K562 (cell line): ENCODE results near the gene MLH1. TPM values are rescaled to one million over a fixed set of nuclear protein-coding genes. Genes with fewer than 3 reads are reported as not detected.

Experiments
- CCAR2 ChIP-seq: fragments of 200-400 bp; formaldehyde crosslinking; IDR thresholded peaks from 2 replicates; pipeline ENCODE4 v1.6.1; 2017; ENCODE audit warnings: mild to moderate bottlenecking, low read depth, low read length
- CEBPB ChIP-seq: fragments of 450-650 bp; IDR thresholded peaks from 2 replicates; pipeline ENCODE4 v1.6.1; 2016; ENCODE audit warnings: missing genetic modification characterization, missing compliant biosample characterization
- CEBPG ChIP-seq, 3 experiments: fragments of 200-800 bp in 1 of 3; sonication (Bioruptor generic) in 1 of 3; sonication (generic) in 1 of 3; formaldehyde crosslinking in 1 of 3; IDR thresholded peaks in 2 of 3; conservative IDR thresholded peaks in 1 of 3; 2 replicates each; pipeline versions ENCODE4 v1.6.1 to v1.8.0; 2016 to 2022; ENCODE audit warnings: missing compliant biosample characterization in 2 of 3, missing genetic modification characterization in 2 of 3, mild to moderate bottlenecking in 1 of 3, missing genetic modification reagents in 1 of 3
- EHMT2 ChIP-seq: fragments of 450-650 bp; IDR thresholded peaks from 2 replicates; pipeline ENCODE4 v1.6.1; 2018; ENCODE audit warnings: antibody characterized with exemption
- ELF1 ChIP-seq: fragments of 200-800 bp; sonication (Bioruptor generic); IDR thresholded peaks from 2 replicates; pipeline ENCODE4 v1.6.1; 2016; ENCODE audit warnings: missing genetic modification characterization, missing compliant biosample characterization
- GATA2 ChIP-seq: sonication (generic); formaldehyde crosslinking; IDR thresholded peaks from 2 replicates; pipeline ENCODE4 v1.4.0; 2020; ENCODE audit warnings: mild to moderate bottlenecking, missing genetic modification reagents
- HMGN3 ChIP-seq: IDR thresholded peaks from 2 replicates; pipeline ENCODE4 v1.6.1; 2011; ENCODE audit warnings: borderline replicate concordance, low read depth, mild to moderate bottlenecking, mixed read lengths, low read length; ENCODE audit not compliant: insufficient read length; ENCODE audit errors: extremely low read depth
- IRF2 ChIP-seq: sonication (generic); formaldehyde crosslinking; IDR thresholded peaks from 2 replicates; pipeline ENCODE4 v1.8.1; 2022; ENCODE audit warnings: mild to moderate bottlenecking, missing genetic modification reagents
- MAZ ChIP-seq, 2 experiments: fragments of 450-650 bp in 1 of 2; sonication (generic) in 1 of 2; formaldehyde crosslinking; IDR thresholded peaks in 1 of 2; conservative IDR thresholded peaks in 1 of 2; 2 replicates each; pipeline versions ENCODE4 v1.4.0 to v1.5.0; 2020; ENCODE audit warnings: mild to moderate bottlenecking in 1 of 2, missing genetic modification reagents in 1 of 2
- MCM2 ChIP-seq: fragments of 450-650 bp; IDR thresholded peaks from 2 replicates; pipeline ENCODE4 v1.6.1; 2017; ENCODE audit warnings: low read depth, mild to moderate bottlenecking
- NFIC ChIP-seq: fragments of 450-650 bp; IDR thresholded peaks from 2 replicates; pipeline ENCODE4 v1.6.1; 2017; ENCODE audit warnings: mild to moderate bottlenecking, inconsistent platforms
- NR2C2 ChIP-seq, 2 experiments: fragments of 200-800 bp in 1 of 2; sonication (Bioruptor generic) in 1 of 2; sonication (generic) in 1 of 2; formaldehyde crosslinking in 1 of 2; IDR thresholded peaks; 2 replicates each; pipeline versions ENCODE4 v1.6.1 to v1.8.0; 2016 to 2022; ENCODE audit warnings: mild to moderate bottlenecking in 1 of 2, missing compliant biosample characterization in 1 of 2, missing genetic modification characterization in 1 of 2, missing genetic modification reagents in 1 of 2
- NR3C1 ChIP-seq: sonication (generic); formaldehyde crosslinking; IDR thresholded peaks from 2 replicates; pipeline ENCODE4 v1.8.1; 2022; ENCODE audit warnings: missing genetic modification reagents
- SIRT6 ChIP-seq: IDR thresholded peaks from one replicate; pipeline ENCODE4 v1.6.1; 2012; ENCODE audit warnings: low read depth, mild to moderate bottlenecking, control low read depth, inconsistent platforms, low read length, moderate library complexity
- SMARCE1 ChIP-seq: fragments of 450-650 bp; IDR thresholded peaks from 2 replicates; pipeline ENCODE4 v1.7.1; 2016; ENCODE audit warnings: mild to moderate bottlenecking
- ZNF143 ChIP-seq: sonication (generic); formaldehyde crosslinking; IDR thresholded peaks from 2 replicates; pipeline ENCODE4 v1.9.0; 2022; ENCODE audit warnings: mild to moderate bottlenecking, missing genetic modification reagents
- ZNF239 ChIP-seq: fragments of 250-450 bp; sonication (Bioruptor Pico); IDR thresholded peaks from 2 replicates; pipeline ENCODE4 v1.4.0; 2020; ENCODE audit warnings: mild to moderate bottlenecking
- ZNF311 ChIP-seq: fragments of 250-450 bp; sonication (Bioruptor Pico); IDR thresholded peaks from 2 replicates; pipeline ENCODE4 v1.4.0; 2020; ENCODE audit warnings: mild to moderate bottlenecking, moderate library complexity
- polyA plus RNA-seq, 8 experiments: library from polyadenylated mRNA; depleted of rRNA in 4 of 8; stranded (reverse) in 5 of 8; unstranded in 3 of 8; fragments of >200 nt; fragmentation: Nextera tagmentation in 2 of 8; fragmentation: Illumina TruSeq in 1 of 8; extraction: Ambion mirVana in 2 of 8; extraction: Trizol in 1 of 8; gene quantifications; 2 replicates each; pipeline versions ENCODE4 v1.2.1 to v1.2.3, GENCODE V29; 2011 to 2014; ENCODE audit warnings: inconsistent platforms in 1 of 8, missing spikeins in 1 of 8
- total RNA-seq, 7 experiments: library from RNA; depleted of rRNA in 6 of 7; stranded (reverse); fragments of >200 nt in 6 of 7; fragmentation: Illumina TruSeq in 2 of 7; extraction: Trizol in 2 of 7; gene quantifications; 2 replicates each; pipeline versions ENCODE4 v1.2.1 to v1.2.3, GENCODE V29; 2011 to 2021; ENCODE audit warnings: low replicate concordance in 1 of 7
- TF ChIP-seq, protein P1 (sequence below): fragments of 250-450 bp; sonication (Bioruptor Pico); IDR thresholded peaks from 2 replicates; pipeline ENCODE4 v1.8.0; 2022; ENCODE audit warnings: moderate library complexity, mild to moderate bottlenecking, inconsistent platforms
- TF ChIP-seq, protein P2 (sequence below): fragments of 250-450 bp; sonication (Bioruptor Pico); IDR thresholded peaks from 2 replicates; pipeline ENCODE4 v1.9.0; 2021; ENCODE audit warnings: mild to moderate bottlenecking
- TF ChIP-seq, protein P3 (sequence below): fragments of 250-450 bp; sonication (Bioruptor Pico); IDR thresholded peaks from 2 replicates; pipeline ENCODE4 v1.8.0; 2021; ENCODE audit warnings: moderate library complexity, mild to moderate bottlenecking, inconsistent platforms
- TF ChIP-seq, protein P4 (sequence below): sonication (generic); formaldehyde crosslinking; IDR thresholded peaks from 2 replicates; pipeline ENCODE4 v1.4.0; 2020; ENCODE audit warnings: mild to moderate bottlenecking, missing genetic modification reagents
- TF ChIP-seq, protein P5 (sequence below), 2 experiments: fragments of 450-650 bp in 1 of 2; sonication (generic) in 1 of 2; formaldehyde crosslinking; conservative IDR thresholded peaks; 2 replicates each; pipeline versions ENCODE4 v1.4.0 to v1.8.1; 2020 to 2022; ENCODE audit warnings: mild to moderate bottlenecking in 1 of 2, missing genetic modification reagents in 1 of 2

MLH1 gene
- total and polyA plus RNA-seq, 9 of the 15 experiments (the other 6 are each of a cell fraction or from before 2014, with no cell fraction given), result 76.4 to 155 (median 117) TPM

DNA sequence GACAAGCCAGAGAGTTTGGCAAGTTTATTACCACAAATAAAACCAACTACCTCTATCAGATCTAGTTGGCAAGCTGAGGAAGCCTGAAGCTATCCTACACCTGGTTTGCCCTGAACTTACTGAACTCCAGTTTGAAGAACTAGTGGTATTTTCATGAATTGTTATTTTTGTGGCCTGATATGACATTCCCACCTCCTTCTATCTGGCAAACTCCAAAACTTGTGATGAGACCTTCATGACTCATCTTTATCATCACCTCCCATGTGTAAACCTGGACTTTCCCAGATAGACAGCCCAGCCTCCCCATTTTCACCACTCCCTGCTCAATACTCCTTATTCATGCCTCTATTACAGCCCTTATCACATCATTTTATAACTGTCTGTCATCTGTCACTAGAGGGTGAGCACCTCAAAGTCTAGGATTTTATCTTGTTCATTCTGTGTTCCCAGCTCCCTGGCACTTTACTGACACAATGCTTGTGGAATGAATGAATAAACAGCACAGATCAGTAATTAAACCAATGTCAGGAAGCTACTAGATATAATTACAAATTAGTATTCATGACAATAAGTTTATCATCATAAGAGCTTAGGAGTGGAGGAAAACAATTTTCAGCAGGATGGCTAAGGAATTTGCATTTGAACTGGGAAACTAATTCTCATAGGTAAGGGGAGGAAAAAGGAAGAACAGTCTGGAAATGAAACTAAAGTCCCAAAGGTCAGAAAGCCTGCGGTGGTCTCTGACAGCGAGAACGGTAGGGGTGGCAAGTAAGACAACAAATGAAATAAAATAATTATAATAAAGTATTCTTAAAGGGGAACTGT, 35.2 kb upstream of the MLH1 start (continued):
- no peak for TF ChIP-seq CCAR2
- TF ChIP-seq ZNF143 (CRISPR knock-in tag), result no peak
- TF ChIP-seq, protein P1, sequence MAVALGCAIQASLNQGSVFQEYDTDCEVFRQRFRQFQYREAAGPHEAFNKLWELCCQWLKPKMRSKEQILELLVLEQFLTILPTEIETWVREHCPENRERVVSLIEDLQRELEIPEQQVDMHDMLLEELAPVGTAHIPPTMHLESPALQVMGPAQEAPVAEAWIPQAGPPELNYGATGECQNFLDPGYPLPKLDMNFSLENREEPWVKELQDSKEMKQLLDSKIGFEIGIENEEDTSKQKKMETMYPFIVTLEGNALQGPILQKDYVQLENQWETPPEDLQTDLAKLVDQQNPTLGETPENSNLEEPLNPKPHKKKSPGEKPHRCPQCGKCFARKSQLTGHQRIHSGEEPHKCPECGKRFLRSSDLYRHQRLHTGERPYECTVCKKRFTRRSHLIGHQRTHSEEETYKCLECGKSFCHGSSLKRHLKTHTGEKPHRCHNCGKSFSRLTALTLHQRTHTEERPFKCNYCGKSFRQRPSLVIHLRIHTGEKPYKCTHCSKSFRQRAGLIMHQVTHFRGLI, result no peak
- no peak for TF ChIP-seq NR3C1 (CRISPR knock-in tag)
- TF ChIP-seq ELF1, result no peak
- 0 out of 2 replicates have a peak, but pooled peaks have one; percentile 31 for TF ChIP-seq CEBPB (tag)
- no peak for TF ChIP-seq SIRT6
- peak; percentile 79 for TF ChIP-seq EHMT2
- TF ChIP-seq NFIC, result peak; percentile 94
- peak; percentile 85 for TF ChIP-seq GATA2
- no peak for TF ChIP-seq CEBPG (CRISPR knock-in tag; IDR thresholded peaks at IDR 0.05)
- 0 out of 4 replicates have a peak, but pooled peaks of 1 of the 2 experiments have one; percentile 11 for TF ChIP-seq CEBPG (tag; conservative IDR thresholded peaks at IDR 0.05 in 1 of 2, IDR thresholded peaks at IDR 0.05 in 1 of 2)
- TF ChIP-seq MAZ (CRISPR knock-in tag; conservative IDR thresholded peaks at IDR 0.05 in 1 of 2, IDR thresholded peaks at IDR 0.05 in 1 of 2), result peak; percentile 15 to 68; a peak in 3 of 4 replicates
- TF ChIP-seq MCM2, result no peak
- peak; percentile 76 for TF ChIP-seq HMGN3
- TF ChIP-seq, protein P2, sequence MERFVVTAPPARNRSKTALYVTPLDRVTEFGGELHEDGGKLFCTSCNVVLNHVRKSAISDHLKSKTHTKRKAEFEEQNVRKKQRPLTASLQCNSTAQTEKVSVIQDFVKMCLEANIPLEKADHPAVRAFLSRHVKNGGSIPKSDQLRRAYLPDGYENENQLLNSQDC (CRISPR knock-in tag), result no peak
- TF ChIP-seq SMARCE1, result peak; percentile 100
- TF ChIP-seq ZNF311 (CRISPR knock-in tag), result no peak
- TF ChIP-seq NR2C2 (CRISPR knock-in tag; IDR thresholded peaks at IDR 0.05), result no peak
- TF ChIP-seq NR2C2 (tag; IDR thresholded peaks at IDR 0.05), result peak; percentile 68
- peak; percentile 16; the same call in 1 of the 2 replicates for TF ChIP-seq ZNF239
- TF ChIP-seq, protein P3, sequence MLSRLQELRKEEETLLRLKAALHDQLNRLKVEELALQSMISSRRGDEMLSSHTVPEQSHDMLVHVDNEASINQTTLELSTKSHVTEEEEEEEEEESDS (CRISPR knock-in tag), result no peak
- TF ChIP-seq, protein P4, sequence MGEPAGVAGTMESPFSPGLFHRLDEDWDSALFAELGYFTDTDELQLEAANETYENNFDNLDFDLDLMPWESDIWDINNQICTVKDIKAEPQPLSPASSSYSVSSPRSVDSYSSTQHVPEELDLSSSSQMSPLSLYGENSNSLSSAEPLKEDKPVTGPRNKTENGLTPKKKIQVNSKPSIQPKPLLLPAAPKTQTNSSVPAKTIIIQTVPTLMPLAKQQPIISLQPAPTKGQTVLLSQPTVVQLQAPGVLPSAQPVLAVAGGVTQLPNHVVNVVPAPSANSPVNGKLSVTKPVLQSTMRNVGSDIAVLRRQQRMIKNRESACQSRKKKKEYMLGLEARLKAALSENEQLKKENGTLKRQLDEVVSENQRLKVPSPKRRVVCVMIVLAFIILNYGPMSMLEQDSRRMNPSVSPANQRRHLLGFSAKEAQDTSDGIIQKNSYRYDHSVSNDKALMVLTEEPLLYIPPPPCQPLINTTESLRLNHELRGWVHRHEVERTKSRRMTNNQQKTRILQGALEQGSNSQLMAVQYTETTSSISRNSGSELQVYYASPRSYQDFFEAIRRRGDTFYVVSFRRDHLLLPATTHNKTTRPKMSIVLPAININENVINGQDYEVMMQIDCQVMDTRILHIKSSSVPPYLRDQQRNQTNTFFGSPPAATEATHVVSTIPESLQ (CRISPR knock-in tag), result no peak
- no peak for TF ChIP-seq IRF2
- TF ChIP-seq, protein P5, sequence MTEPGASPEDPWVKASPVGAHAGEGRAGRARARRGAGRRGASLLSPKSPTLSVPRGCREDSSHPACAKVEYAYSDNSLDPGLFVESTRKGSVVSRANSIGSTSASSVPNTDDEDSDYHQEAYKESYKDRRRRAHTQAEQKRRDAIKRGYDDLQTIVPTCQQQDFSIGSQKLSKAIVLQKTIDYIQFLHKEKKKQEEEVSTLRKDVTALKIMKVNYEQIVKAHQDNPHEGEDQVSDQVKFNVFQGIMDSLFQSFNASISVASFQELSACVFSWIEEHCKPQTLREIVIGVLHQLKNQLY (CRISPR knock-in tag; conservative IDR thresholded peaks at IDR 0.05), result 0 out of 4 replicates have a peak, but pooled peaks of 1 of the 2 experiments have one; percentile 44
